ENCODE results near the gene BCKDK. TPM values are rescaled to one million over a fixed set of nuclear protein-coding genes. Genes with fewer than 3 reads are reported as not detected.

BCKDK gene
- total RNA-seq, 4 donors from 2014 or later: 26.6 to 45.2 (median 33.2) TPM

DNA sequence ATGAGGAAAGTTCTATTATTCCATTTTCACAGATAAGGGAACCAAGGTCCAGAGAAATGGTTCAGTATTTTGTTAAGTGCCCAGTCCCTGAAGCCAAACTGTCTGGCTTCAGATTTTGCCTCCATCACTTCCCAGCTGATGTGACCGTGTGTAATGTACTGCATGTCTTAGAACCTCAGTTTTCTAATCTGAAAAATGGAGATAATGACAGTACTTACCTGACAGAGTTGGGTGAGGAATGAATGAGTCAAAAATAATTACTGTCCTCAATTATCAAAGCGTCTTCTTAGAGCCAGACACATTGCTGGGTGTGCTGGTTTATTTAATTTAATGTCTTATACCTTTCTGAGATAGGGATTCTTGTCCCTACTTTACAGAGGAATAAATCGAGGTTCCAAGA lies 40.8 kb upstream of the BCKDK start:
- TF ChIP-seq, protein P1, sequence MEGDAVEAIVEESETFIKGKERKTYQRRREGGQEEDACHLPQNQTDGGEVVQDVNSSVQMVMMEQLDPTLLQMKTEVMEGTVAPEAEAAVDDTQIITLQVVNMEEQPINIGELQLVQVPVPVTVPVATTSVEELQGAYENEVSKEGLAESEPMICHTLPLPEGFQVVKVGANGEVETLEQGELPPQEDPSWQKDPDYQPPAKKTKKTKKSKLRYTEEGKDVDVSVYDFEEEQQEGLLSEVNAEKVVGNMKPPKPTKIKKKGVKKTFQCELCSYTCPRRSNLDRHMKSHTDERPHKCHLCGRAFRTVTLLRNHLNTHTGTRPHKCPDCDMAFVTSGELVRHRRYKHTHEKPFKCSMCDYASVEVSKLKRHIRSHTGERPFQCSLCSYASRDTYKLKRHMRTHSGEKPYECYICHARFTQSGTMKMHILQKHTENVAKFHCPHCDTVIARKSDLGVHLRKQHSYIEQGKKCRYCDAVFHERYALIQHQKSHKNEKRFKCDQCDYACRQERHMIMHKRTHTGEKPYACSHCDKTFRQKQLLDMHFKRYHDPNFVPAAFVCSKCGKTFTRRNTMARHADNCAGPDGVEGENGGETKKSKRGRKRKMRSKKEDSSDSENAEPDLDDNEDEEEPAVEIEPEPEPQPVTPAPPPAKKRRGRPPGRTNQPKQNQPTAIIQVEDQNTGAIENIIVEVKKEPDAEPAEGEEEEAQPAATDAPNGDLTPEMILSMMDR (IDR thresholded peaks at IDR 0.05; ENCODE audit: low read depth): no peak

DNA sequence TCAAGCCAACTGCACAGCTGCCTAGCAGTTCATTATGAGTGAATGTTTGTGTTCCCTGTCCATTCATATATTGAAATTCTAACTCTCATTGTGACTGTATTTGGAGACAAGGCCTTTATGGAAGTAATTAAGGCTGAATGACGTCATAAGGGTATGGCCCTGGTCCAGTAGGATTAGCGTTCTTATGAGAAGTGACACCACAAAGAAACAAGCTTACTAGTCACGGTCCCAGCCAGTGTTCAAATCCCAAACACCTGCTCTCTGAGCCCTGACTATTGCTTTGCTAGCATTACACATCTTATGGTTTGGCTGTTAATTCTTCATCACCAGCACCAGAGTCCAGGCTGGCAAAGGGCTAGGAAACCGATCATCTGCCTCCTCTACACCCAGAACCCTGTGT lies 36.3 kb upstream of the BCKDK start:
- TF ChIP-seq, protein P1 (IDR thresholded peaks at IDR 0.05; ENCODE audit: low read depth): no peak

DNA sequence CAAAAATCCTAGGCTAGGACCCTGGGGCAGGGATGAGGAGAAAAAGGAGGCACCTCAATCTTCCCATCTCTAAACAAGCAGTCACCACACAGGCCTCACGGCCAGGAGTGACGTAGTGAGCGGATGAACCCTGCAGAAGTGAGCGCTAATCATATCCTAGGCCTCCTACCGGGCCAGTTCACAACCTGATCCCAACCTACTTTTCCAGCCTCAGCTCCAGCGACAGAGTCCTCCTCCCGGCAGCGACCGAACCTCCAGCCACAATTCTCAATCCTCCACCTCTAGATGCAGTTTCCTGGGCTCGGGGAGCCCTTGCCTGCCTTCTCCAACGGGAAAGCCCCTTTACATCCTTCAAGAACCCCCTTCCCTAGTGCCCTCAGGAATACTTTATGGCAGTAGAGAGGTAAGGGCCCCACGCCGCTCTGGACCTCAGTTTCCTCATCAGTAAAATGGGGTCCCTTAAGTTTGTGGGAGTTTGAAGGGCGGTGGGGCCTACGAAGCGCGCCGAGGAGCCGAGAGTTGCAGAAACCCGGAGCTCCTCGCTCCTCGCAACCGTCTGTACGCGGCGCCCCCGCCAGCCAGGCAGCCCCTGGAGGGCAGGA lies 35.5 kb upstream of the BCKDK start:
- TF ChIP-seq, protein P1 (IDR thresholded peaks at IDR 0.05; ENCODE audit: low read depth): no peak

DNA sequence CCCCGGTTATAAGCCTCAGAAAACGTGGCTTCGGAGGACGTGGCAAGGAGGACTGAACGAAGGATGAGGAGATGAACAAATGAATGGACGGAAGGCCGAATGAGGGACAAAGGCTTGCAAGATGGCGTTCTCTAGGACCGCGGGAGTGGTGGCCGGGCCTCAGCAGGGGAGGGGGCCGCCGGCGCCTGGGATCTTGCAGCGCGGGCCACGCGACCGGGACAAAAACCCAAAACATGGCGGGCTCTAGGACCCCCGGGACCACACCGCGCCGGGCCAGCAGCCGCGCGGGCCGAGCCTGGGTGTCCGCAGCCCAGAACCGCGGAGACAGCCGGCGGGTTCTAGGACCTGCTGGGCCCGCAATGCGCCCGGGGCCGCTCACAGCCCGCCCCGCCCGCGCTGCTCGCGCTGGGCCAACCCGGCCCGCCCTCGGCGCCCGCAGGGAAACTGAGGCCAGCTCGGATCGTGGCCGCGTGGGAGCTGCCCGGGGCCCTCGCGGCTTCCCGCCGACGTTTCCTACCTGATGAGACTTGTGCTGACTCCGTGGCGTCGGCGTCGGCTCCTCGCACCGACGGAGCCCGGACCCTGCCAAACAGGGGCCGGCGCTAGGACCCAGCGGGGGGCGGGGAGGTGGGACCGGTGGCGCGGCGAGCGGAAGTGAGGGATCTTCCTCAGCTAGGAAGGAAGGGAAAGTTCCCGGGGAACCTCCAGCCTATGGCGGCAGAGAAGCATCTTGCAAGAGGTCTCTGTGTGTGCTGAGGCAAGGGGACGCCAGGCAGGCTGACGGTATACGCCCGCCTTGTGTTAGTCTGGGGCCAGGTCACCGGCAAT lies 34.8 kb upstream of the BCKDK start:
- TF ChIP-seq, protein P1 (IDR thresholded peaks at IDR 0.05; ENCODE audit: low read depth): no peak

DNA sequence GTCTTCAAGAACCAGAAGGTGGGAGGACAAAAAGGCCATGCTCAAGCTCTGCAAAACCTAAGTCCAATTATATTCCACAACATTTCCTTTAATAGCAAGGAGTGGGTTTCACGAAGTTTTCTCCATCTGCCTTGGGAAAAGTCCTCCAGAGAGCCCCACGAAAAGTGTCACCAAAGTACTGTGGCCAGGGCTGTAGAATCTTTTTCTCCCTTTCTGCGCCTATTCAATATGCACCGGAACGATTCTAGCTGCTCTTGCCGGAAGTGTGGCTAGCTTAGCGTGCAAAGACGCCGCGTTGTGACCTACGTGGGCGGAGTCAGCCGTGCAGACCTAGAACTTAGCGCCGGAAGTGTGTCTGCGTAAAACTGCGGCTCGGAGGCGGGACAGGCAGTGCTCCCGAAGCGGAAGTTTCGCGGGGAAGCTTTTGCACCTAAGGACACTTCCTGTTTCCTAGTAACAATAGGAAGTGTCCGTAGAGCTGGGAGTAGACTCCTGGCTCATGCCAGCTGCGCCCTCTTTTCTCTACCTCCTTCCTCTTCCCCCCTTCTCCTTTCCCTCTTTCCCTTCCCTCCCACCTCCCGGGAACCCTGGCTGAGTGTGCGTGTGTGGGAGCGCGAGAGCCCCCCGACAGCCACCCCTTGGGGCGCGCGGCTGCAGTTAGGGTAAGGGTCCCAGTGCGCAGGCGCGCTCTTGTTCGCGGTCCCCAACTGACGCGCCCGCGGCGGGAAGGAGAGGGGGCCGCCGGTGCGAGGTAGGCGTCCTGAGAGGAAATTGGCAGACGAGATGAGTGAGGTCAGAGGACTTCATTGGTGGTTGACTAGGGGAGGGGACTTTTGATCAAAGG lies 34.0 kb upstream of the BCKDK start, which contains the start of the genes ZNF646 and ZNF668:
ZNF646 (plus strand) TSS at position 453 of the 844 bp plus-strand sequence. CDS start 1,903 bp downstream, outside the sequence.
ZNF668 (minus strand) TSS at position 271 of the 844 bp plus-strand sequence. CDS start 9,781 bp downstream, outside the sequence.
- TF ChIP-seq, protein P1 (IDR thresholded peaks at IDR 0.05; ENCODE audit: low read depth): no peak

DNA sequence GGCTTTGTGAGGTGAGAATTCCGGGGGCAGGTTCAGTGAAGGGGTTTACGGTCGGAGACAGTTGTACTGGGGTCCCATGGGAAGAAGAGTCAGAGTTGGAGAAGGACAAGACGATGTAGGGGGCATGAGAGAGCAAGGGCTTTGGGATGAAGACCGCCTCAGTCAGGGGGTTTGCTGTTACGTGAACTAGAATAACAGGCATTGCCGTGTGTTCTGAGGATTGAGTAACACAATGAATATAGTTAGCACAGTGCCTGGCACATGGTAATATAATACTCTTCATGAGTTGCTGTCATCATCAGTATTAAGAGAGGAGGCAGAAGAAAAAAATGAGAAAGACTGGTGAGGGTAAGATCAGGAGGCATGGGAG lies 33.4 kb upstream of the BCKDK start:
- TF ChIP-seq, protein P1 (IDR thresholded peaks at IDR 0.05; ENCODE audit: low read depth): no peak
